CD4-positive, CD25-positive, alpha-beta regulatory T cell (primary cell): Measurements from ENCODE around the gene MTSS2. TPM values are rescaled to one million over a fixed set of nuclear protein-coding genes. Genes with fewer than 3 reads are reported as not detected.

Experiments
- ATAC-seq, 2 donors: fragments of 150-1000 bp; cut with Tn5 transposase; one replicate each; pipeline ENCODE4 v1.10.0; 2021; ENCODE audit warnings: low read depth in 2 of 2, moderate number of reproducible peaks in 2 of 2, moderate library complexity in 1 of 2
- DNase-seq, 3 donors: peaks; one replicate each; pipeline versions ENCODE4 v3.0.0 to v3.0.0-alpha.2; 2012 to 2022; ENCODE audit warnings: mixed read lengths in 1 of 3
- H3K27ac ChIP-seq: one replicate; pipeline ENCODE4 v1.7.0; 2013; ENCODE audit warnings: mild to moderate bottlenecking, low read length; ENCODE audit not compliant: insufficient read depth, poor library complexity, severe bottlenecking
- H3K27me3 ChIP-seq: one replicate; pipeline ENCODE4 v1.7.0; 2013; ENCODE audit warnings: low read length; ENCODE audit not compliant: control insufficient read depth, insufficient read depth
- H3K36me3 ChIP-seq: one replicate; pipeline ENCODE4 v1.7.0; 2013; ENCODE audit warnings: mild to moderate bottlenecking, low read length, moderate library complexity; ENCODE audit not compliant: control insufficient read depth, insufficient read depth
- H3K4me1 ChIP-seq: 2 replicates; pipeline ENCODE4 v1.7.0; 2013; ENCODE audit warnings: mild to moderate bottlenecking, low read length; ENCODE audit not compliant: insufficient read depth, control insufficient read depth, poor library complexity, severe bottlenecking
- H3K4me3 ChIP-seq: one replicate; pipeline ENCODE4 v1.7.0; 2013; ENCODE audit warnings: low read depth, mild to moderate bottlenecking, low read length, moderate library complexity
- H3K9me3 ChIP-seq, 2 experiments: 1 replicate in 1 of 2; 2 replicates in 1 of 2; pipeline ENCODE4 v1.7.0; 2013; ENCODE audit warnings: low read length in 2 of 2, mild to moderate bottlenecking in 1 of 2, moderate library complexity in 1 of 2; ENCODE audit not compliant: control insufficient read depth in 2 of 2
- H3K27ac Mint-ChIP-seq, 3 donors: one replicate each; pipeline ENCODE4 v1.8.0; 2020 to 2022; ENCODE audit warnings: mild to moderate bottlenecking in 3 of 3, mixed read lengths in 3 of 3, moderate library complexity in 2 of 3
- H3K27me3 Mint-ChIP-seq: one replicate; pipeline ENCODE4 v1.8.0; 2022; ENCODE audit warnings: mild to moderate bottlenecking, mixed read lengths
- H3K36me3 Mint-ChIP-seq: one replicate; pipeline ENCODE4 v1.8.0; 2020; ENCODE audit warnings: mixed read lengths
- H3K4me1 Mint-ChIP-seq, 4 donors: one replicate each; pipeline ENCODE4 v1.8.0; 2020 to 2022; ENCODE audit warnings: mixed read lengths in 4 of 4, mild to moderate bottlenecking in 1 of 4
- H3K4me3 Mint-ChIP-seq, 4 donors: one replicate each; pipeline ENCODE4 v1.8.0; 2020 to 2022; ENCODE audit warnings: mild to moderate bottlenecking in 4 of 4, mixed read lengths in 4 of 4, moderate library complexity in 3 of 4
- H3K9me3 Mint-ChIP-seq, 7 donors: one replicate each; pipeline ENCODE4 v1.8.0; 2020 to 2022; ENCODE audit warnings: mixed read lengths in 7 of 7, mild to moderate bottlenecking in 3 of 7, moderate library complexity in 2 of 7
- polyA plus RNA-seq, 4 donors: library from polyadenylated mRNA; unstranded; fragments of 300-500 nt; fragmentation: Illumina TruSeq; gene quantifications; one replicate each; pipeline ENCODE4 v1.2.3, GENCODE V29; 2021
- total RNA-seq: library from RNA; stranded (reverse); gene quantifications from one replicate; pipeline ENCODE4 v1.2.3, GENCODE V29; 2022

The MTSS2 gene
- total and polyA plus RNA-seq, 5 donors from 2014 or later = 2.9 TPM; not detected in 4

- Mint-ChIP-seq H3K4me1 (peaks cover 0 to 3% (median under 1%) of the 10 kb centered on the region in 4 donors), H3K27me3 (peaks cover 5% of the 10 kb centered on the region), H3K27ac (no peak overlapping the region), H3K9me3 (no peaks in the 10 kb centered on the region), H3K36me3 (no peaks in the 10 kb centered on the region), H3K4me3 (no peak overlapping the region)
- H3K36me3 ChIP-seq = no peaks in the 10 kb centered on the region
- no peaks in the 10 kb centered on the region for H3K27me3 ChIP-seq
- H3K9me3 ChIP-seq = no peaks in the 10 kb centered on the region
- DNase-seq (no peak), ATAC-seq (no peak)
- no peaks in the 10 kb centered on the region for H3K4me1 ChIP-seq
- H3K4me3 ChIP-seq = no peak overlapping the region
- no peak overlapping the region for H3K27ac ChIP-seq
Measured at GRCh38 chr16:70658921-70659320, 26.9 kb downstream of the MTSS2 start.

GRCh38 chr16:70657956-70658355, 27.9 kb downstream of the MTSS2 start:
- no peak for DNase-seq
- Histone ChIP-seq H3K4me1 (no peaks in the 10 kb centered on the region), H3K27ac (no peak overlapping the region), H3K27me3 (no peaks in the 10 kb centered on the region), H3K36me3 (no peaks in the 10 kb centered on the region), H3K9me3 (no peaks in the 10 kb centered on the region), H3K4me3 (no peak overlapping the region)
- no peaks in the 10 kb centered on the region for H3K36me3 Mint-ChIP-seq
- no peak overlapping the region for H3K4me3 Mint-ChIP-seq
- no peak overlapping the region for H3K27ac Mint-ChIP-seq
- no peak for ATAC-seq
- no peaks in the 10 kb centered on the region for H3K9me3 Mint-ChIP-seq
- H3K27me3 Mint-ChIP-seq = peaks cover 5% of the 10 kb centered on the region
- peaks cover 0 to 7% (median 3%) of the 10 kb centered on the region in 4 donors for H3K4me1 Mint-ChIP-seq

DNA sequence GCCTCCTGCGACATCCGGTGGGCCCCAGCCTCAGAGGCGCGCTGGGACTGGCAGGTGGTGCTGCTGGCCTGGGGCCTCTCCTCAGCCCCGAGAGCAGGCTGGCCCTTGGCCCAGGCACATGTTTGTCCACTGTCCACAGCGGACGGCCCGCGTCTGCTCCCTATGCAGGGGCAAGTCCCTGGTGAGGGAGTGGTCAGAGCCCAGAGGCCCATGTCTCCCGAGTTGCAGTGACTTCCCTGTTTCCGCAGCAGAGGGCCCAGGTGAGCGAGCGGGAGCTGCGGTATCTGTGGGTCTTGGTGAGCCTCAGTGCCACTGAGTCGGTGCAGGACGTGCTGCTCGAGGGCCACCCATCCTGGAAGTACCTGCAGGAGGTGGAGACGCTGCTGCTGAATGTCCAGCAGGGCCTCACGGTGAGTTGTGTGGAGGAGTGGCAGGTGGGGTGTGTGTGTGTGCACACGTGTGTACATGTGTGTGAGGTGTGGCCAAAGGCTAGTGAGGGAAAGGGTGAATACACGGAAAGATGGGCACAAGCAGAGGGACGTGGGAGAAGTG, 29.1 kb downstream of the MTSS2 start:
- H3K4me3 ChIP-seq = no peak overlapping the region
- no peaks in the 10 kb centered on the region for H3K9me3 ChIP-seq
- no peaks in the 10 kb centered on the region for H3K36me3 Mint-ChIP-seq
- DNase-seq = no peak
- H3K36me3 ChIP-seq = no peaks in the 10 kb centered on the region
- H3K4me1 ChIP-seq = no peaks in the 10 kb centered on the region
- H3K27me3 ChIP-seq = no peaks in the 10 kb centered on the region
- H3K27me3 Mint-ChIP-seq = peaks cover 5% of the 10 kb centered on the region
- no peak for ATAC-seq
- peak overlapping the region in 1 of 4 donors; percentile 90 for H3K4me3 Mint-ChIP-seq
- peaks cover 0 to 7% (median 3%) of the 10 kb centered on the region in 4 donors for H3K4me1 Mint-ChIP-seq
- no peak overlapping the region for H3K27ac ChIP-seq
- no peak overlapping the region for H3K27ac Mint-ChIP-seq
- no peaks in the 10 kb centered on the region for H3K9me3 Mint-ChIP-seq

DNA sequence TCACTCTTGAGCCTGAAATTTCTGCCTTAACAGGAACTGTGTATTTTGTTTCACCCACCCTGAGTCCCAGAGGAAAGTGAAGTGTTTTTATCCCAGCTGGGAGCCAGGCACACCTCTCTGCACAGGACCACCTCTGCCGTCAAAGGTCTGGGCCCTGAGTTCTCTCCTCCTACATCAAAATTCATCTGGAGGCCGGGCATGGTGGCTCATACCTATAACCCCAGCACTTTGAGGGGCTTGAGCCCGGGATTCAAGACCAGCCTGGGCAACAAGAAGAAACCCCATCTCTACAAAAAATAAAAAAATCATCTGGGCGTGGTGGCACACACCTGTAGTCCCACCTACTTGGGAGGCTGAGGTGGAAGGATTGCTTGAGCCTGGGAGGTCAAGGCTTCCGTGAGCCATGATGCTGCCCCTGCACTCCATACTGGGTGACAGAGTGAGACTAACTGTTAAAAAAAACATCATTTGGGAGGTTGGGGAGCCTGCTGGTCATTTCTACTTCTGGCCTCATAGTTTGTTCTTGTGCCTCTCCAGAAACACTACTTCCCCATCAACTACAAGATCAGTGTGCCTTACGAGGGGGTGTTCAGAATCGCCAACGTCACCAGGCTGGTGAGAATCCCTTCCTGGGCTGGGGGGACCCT, 29.7 kb downstream of the MTSS2 start:
- Mint-ChIP-seq H3K27ac (no peak overlapping the region), H3K4me1 (peaks cover 0 to 7% (median 3%) of the 10 kb centered on the region in 4 donors), H3K4me3 (no peak overlapping the region), H3K27me3 (peaks cover 5% of the 10 kb centered on the region), H3K9me3 (no peaks in the 10 kb centered on the region), H3K36me3 (no peaks in the 10 kb centered on the region)
- no peaks in the 10 kb centered on the region for H3K4me1 ChIP-seq
- no peaks in the 10 kb centered on the region for H3K27me3 ChIP-seq
- DNase-seq = no peak
- no peaks in the 10 kb centered on the region for H3K36me3 ChIP-seq
- no peak for ATAC-seq
- H3K27ac ChIP-seq = no peak overlapping the region
- H3K9me3 ChIP-seq = no peaks in the 10 kb centered on the region
- H3K4me3 ChIP-seq = no peak overlapping the region

- Histone ChIP-seq H3K27ac (no peak overlapping the region), H3K36me3 (no peaks in the 10 kb centered on the region), H3K27me3 (no peaks in the 10 kb centered on the region), H3K9me3 (no peaks in the 10 kb centered on the region), H3K4me3 (peak overlapping the region; percentile 31), H3K4me1 (no peaks in the 10 kb centered on the region)
- Mint-ChIP-seq H3K4me3 (peak overlapping the region in 2 of 4 donors; percentile 15 to 69), H3K4me1 (peaks cover 0 to 7% (median 3%) of the 10 kb centered on the region in 4 donors), H3K9me3 (no peaks in the 10 kb centered on the region), H3K27ac (peak overlapping the region; percentile 17 to 44 (median 39)), H3K36me3 (no peaks in the 10 kb centered on the region), H3K27me3 (peaks cover 5% of the 10 kb centered on the region)
- ATAC-seq = peak; percentile 62 to 69
- peak; percentile 62 to 83 (median 79) for DNase-seq
Measured at GRCh38 chr16:70653809-70654771, 31.8 kb downstream of the MTSS2 start.

- Histone ChIP-seq H3K36me3 (no peaks in the 10 kb centered on the region), H3K9me3 (no peaks in the 10 kb centered on the region), H3K27me3 (no peaks in the 10 kb centered on the region), H3K27ac (no peak overlapping the region), H3K4me3 (no peak overlapping the region), H3K4me1 (no peaks in the 10 kb centered on the region)
- Mint-ChIP-seq H3K9me3 (no peaks in the 10 kb centered on the region), H3K27ac (peak overlapping the region; percentile 17 to 44 (median 39)), H3K36me3 (no peaks in the 10 kb centered on the region), H3K4me3 (no peak overlapping the region), H3K27me3 (peaks cover 5% of the 10 kb centered on the region), H3K4me1 (peaks cover 0 to 7% (median 3%) of the 10 kb centered on the region in 4 donors)
- ATAC-seq (no peak), DNase-seq (no peak)
Measured at GRCh38 chr16:70653406-70653805, 32.4 kb downstream of the MTSS2 start.

DNA sequence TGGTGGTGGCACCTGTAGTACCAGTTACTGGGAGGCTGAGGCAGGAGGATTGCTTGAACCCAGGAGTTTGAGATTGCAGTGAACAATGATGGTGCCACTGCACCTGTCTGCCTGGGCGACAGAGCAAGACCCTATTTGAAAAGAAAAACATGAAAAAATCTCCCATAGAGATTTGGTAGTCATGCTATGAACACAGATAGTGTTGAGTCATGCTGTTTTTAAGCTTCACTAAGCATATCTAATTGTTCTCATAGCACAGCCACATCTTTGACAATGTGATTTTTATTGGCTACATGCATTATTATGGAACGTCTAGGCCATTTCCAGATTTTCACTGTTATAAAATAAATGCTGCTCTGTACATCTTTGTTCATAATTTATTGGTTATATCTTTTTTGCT, 33.5 kb downstream of the MTSS2 start:
- H3K4me3 ChIP-seq = no peak overlapping the region
- DNase-seq (no peak), ATAC-seq (no peak)
- no peak overlapping the region for H3K27ac Mint-ChIP-seq
- no peaks in the 10 kb centered on the region for H3K4me1 ChIP-seq
- no peaks in the 10 kb centered on the region for H3K9me3 ChIP-seq
- H3K27me3 ChIP-seq = no peaks in the 10 kb centered on the region
- no peaks in the 10 kb centered on the region for H3K9me3 Mint-ChIP-seq
- H3K4me1 Mint-ChIP-seq = peaks cover 0 to 7% (median 3%) of the 10 kb centered on the region in 4 donors
- H3K4me3 Mint-ChIP-seq = no peak overlapping the region
- no peaks in the 10 kb centered on the region for H3K36me3 Mint-ChIP-seq
- no peak overlapping the region for H3K27ac ChIP-seq
- H3K27me3 Mint-ChIP-seq = no peaks in the 10 kb centered on the region
- H3K36me3 ChIP-seq = no peaks in the 10 kb centered on the region
